ENCODE data around the gene TMEM117.

DNA sequence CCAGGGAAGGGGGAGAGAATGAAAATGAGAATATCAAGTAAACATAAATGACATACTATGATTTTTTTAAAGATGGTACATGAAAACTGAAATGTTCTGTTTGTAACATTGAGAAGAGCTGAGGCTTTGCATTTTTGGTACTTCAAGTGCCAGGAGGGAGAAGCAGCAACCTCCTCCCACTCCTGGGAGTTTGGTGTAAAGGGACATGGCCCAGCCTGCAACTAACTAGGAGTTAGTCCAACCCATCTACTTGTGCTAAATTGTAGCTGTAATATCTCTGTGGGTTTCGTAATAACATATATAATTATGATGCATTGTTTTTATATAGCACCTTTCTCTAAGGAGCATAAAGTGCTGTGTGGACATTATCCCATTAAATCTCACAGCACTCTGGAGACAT is 522.8 kb downstream of the TMEM117 start:
- TF ChIP-seq, protein P1, sequence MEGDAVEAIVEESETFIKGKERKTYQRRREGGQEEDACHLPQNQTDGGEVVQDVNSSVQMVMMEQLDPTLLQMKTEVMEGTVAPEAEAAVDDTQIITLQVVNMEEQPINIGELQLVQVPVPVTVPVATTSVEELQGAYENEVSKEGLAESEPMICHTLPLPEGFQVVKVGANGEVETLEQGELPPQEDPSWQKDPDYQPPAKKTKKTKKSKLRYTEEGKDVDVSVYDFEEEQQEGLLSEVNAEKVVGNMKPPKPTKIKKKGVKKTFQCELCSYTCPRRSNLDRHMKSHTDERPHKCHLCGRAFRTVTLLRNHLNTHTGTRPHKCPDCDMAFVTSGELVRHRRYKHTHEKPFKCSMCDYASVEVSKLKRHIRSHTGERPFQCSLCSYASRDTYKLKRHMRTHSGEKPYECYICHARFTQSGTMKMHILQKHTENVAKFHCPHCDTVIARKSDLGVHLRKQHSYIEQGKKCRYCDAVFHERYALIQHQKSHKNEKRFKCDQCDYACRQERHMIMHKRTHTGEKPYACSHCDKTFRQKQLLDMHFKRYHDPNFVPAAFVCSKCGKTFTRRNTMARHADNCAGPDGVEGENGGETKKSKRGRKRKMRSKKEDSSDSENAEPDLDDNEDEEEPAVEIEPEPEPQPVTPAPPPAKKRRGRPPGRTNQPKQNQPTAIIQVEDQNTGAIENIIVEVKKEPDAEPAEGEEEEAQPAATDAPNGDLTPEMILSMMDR (IDR thresholded peaks at IDR 0.05), result no peak
- no peak for TF ChIP-seq POLR2A (IDR thresholded peaks at IDR 0.05)
